G401 (cell line): ENCODE data around the gene FLT3LG. TPM values are rescaled to one million over a fixed set of nuclear protein-coding genes. Genes with fewer than 3 reads are reported as not detected.
A peak's percentile ranks its signal among the peaks of the same experiment; 100 is the strongest.
"Not testable (repeated sequence)": the region's sequence is repeated elsewhere in the genome, so short reads cannot be mapped to it uniquely, and the experiment has no call there.

Experiments
- DNase-seq: peaks from one replicate; pipeline ENCODE4 v3.0.0-alpha.2; 2015; ENCODE audit warnings: low spot score
- in situ Hi-C: cut with HindIII; loops from 2 replicates; pipeline ENCODE4 v1.10.0; 2016; ENCODE audit warnings: low sequenced_read_pairs, mixed read lengths
- total RNA-seq: library from RNA; depleted of rRNA; stranded (reverse); fragments of >200 nt; shearing (Covaris generic); gene quantifications from 2 replicates; pipeline ENCODE4 v1.2.3, GENCODE V29; 2014

Gene FLT3LG
- total RNA-seq, 1 experiment from 2014 or later, result not detected

- in situ Hi-C loops, result no loop called here
- no peak for DNase-seq
Measured at GRCh38 chr19:49439836-49440235, 34.2 kb upstream of the FLT3LG start.

- in situ Hi-C loops, result no loop called here
- peak; percentile 61 for DNase-seq
Measured at GRCh38 chr19:49440439-49441209, 33.4 kb upstream of the FLT3LG start.

DNA sequence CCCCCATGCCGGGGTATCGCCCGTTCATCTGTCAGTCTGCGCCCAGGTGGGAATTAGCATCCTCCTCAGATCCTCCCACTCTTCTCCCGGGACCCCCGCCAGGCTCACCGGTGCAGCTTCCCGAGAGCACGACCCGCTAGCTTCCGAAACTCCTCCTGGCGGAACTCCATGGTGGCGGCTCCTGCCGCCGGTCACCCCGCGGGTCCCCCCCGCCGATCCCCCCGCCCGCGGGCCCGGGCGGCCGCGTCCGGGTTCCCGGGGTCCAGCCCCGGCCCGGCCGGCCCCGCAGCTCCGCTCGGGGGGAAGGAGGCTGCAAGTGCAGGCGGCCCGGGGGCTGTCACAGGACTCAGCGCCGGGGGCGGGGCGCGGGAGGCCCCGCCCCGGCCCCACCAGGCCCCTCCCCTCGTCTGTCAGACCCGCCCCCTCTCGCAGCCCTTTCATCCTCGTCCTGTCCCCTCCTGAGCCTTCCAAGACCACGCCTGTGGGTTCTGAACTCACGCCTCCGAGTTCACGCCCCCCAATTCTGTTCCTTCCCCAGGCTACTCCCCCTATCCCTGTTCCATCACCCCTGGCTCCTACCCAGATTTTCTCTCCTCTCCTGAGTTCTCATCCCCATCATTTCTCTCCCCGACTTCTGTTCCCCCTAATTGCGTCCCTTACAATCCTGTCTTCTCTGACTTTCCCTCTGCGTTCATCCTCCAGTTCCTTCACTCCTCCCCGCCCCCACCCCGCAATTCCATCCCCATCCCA lies 32.6 kb upstream of the FLT3LG start, which contains the start of gene SLC17A7:
TSS of gene SLC17A7 (minus strand) at position 318 of the 750 bp plus-strand sequence. CDS start at position 170, 148 bp downstream.
- peak; percentile 88 for DNase-seq
- in situ Hi-C loops, result no loop called here

DNA sequence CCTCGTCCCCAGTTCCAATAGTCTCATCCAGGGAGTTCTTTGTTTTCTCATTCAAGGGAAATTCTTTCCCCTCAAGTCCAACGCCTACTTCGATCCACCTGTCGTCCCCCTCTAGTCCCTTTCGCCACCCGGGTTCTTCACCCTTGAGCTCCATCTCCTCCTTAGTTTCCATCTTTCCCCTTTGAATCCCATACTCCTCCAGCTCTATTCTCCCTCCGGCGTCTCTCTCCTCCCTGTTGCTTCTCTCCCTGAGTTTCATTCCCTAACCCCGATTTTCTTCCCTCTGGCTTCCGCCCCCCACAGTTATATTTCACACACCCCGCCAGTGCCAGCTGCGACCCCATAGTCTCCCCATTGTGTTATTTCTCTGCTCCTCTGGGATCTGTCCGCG lies 32.1 kb upstream of the FLT3LG start:
- DNase-seq, result no peak
- in situ Hi-C loops, result no loop called here

GRCh38 chr19:49442354-49442753 lies 31.7 kb upstream of the FLT3LG start:
- DNase-seq, result peak; percentile 87
- in situ Hi-C loops, result no loop called here

DNA sequence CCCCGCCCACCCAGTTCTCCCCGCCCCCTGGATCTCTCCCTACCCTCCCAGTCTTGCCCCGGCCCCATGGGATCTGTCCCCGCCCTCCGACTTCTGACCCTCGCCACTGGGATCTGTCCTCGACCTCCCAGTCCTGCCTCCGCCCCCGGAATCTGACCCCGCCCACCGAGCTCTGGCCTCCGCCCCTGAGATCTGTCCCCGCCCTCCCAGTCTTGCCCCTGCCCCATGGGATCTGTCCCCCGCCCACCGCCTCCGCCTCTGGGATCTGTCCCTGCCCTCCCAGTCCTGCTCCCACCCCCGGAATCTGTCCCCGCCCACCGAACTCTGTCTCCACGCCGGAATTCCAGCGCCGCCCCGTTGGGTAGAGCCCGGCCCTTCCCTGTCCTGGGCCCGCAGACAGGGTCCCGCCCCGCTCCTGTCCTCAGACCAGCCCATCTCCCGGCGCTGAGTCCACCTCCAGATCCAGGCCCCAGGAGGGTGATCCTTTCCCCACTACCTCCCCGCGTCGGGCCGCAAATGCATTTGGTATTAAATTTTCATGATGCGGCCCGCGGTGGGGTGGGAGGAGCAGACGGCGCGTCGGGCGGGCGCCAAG lies 31.1 kb upstream of the FLT3LG start:
- peak; percentile 86 for DNase-seq
- in situ Hi-C loops, result no loop called here

- DNase-seq, result peak; percentile 100
- in situ Hi-C loops, result no loop called here
Measured at GRCh38 chr19:49443366-49444099, 30.5 kb upstream of the FLT3LG start.

GRCh38 chr19:49444100-49444700 lies 29.8 kb upstream of the FLT3LG start:
- in situ Hi-C loops, DNase-seq: not testable (repeated sequence)

DNA sequence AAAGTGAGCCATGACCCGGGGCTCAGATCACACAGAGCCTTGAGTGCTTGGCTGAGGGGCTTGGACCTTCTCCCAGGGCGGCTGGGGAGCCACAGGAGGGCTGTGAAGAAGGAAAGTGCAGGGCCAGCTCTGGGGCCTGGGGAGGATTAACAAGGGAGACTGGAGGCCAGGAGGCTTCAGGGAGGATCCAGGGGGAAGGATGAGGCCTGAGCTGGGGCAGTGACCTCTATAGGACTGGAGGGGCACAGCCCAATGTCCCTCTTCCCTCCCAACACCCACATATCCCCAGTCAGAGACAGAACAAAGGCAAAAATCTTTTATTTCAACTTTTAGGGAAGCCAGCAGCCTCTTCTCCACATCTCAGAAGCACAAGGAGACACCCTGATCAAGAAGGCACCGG lies 28.0 kb upstream of the FLT3LG start:
- no peak for DNase-seq
- in situ Hi-C loops, result no loop called here

- DNase-seq, result no peak
- in situ Hi-C loops, result no loop called here
Measured at GRCh38 chr19:49447485-49448431, 26.3 kb upstream of the FLT3LG start.

DNA sequence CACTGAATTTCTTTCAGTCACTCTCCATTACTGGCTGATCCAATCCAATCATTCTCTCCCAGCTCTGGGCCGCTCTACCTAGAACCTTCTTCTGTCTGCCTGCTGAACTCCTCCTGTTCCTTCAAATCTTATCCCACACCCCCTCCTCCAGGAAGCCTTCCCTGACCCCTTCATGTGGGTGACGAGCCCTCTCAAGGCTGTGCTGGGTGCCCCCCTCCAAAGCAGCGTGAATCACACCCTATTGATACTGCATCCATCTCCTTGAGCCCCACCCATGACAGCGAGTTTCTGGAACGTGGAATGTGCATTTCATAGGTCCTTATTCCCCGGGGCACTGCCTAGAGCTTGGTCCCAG lies 25.6 kb upstream of the FLT3LG start:
- in situ Hi-C loops, result no loop called here
- no peak for DNase-seq

DNA sequence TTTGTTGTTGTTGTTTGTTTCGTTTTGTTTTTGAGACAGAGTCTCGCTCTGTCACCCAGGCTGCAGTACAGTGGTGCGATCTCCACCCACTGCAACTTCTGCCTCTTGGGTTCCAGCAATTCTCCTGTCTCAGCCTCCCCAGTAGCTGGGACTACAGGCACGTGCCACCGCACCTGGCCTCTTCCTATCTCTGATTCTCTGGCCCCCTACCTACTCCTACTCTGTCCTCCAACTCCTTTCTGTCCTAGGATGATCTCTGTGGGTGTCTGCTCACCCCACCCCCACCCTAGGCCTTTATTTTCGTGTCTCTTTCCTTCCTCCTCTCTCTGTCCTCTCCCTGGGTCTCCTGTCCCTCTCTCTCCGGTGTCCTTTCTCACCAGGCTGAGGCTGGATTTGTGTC lies 23.6 kb upstream of the FLT3LG start:
- DNase-seq, result no peak

DNA sequence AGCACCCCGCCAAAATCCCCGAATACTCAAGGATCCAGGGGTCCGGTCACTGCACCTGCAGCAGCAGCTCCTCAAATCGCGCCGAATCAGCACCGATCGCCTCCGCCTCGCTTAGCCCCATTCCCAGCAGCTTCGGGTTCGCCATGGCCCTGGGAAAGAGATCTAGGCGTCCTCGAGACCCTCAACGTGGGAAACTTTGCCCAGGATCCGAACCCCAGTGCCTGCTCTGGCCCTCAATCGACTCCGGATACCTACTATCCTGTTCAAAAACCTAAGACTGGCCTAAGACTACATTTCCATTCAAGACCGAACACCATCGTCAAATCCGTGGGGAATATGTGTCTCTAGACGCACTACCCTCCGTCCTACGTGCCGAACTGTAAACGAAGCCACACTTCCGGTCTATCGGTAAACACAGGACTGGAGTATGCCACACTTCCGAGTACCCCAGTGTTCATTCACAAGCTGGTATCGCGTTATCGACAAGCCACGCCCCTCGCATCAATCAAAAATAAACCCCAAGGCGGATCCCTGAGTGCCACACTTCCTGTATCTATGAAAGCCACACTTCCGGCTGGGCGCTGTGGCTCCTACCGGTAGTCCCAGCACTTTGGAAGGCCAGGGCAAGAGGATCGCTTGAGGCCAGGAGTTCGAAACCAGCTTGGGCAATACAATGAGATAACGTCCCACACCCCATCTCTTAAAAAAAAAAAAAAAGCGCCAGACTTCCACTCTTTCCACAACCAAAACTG lies 22.4 kb upstream of the FLT3LG start, which contains the start of gene PIH1D1:
TSS of gene PIH1D1 (minus strand) at position 385 of the 752 bp plus-strand sequence. CDS start at position 145, 240 bp downstream.
- in situ Hi-C loops, result no loop called here
- DNase-seq, result peak; percentile 100

More for the DNA sequence above, 23.6 kb upstream of the FLT3LG start:
- in situ Hi-C loops, result no loop called here

GRCh38 chr19:49453013-49453756 lies 20.8 kb upstream of the FLT3LG start, which contains the start of gene ALDH16A1:
Gene ALDH16A1 (plus strand): TSS chr19:49453225. CDS start chr19:49453332, 107 bp downstream.
- DNase-seq, result peak; percentile 98
- in situ Hi-C loops, result no loop called here

DNA sequence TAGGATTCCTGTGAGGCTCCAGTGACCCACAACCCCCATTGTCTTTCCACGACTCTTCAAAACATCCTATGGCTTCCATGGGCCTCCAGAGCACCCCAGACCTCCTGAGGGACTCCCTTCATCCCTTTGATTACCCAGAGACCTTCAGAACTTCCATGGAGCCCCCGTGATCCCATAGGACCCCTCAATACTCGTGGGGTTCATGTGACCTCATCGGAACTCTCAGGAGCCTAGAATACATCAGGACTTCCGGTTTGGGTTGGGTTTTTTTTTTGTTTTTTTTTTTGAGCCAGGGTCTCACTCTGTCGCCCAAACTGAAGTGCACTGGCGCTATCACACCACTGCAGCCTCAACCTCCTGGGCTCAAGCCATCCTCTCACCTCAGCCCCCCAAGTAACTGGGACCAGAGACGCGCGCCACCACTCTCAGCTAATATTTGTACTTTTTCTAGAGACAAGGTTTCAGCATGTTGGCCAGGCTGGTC lies 20.2 kb upstream of the FLT3LG start:
- DNase-seq, result no peak
- in situ Hi-C loops, result no loop called here

- in situ Hi-C loops, result no loop called here
- no peak for DNase-seq
Measured at GRCh38 chr19:49455773-49456172, 18.2 kb upstream of the FLT3LG start.
